Hematopoietic multipotent progenitor cell treated with erythropoietin and hydrocortisone succinate and interleukin-3 and kit ligand, for 8 days (in vitro differentiated cells): ENCODE measurements around the gene GATA5.

ENCODE experiments used
- DNase-seq: peaks from one replicate; pipeline ENCODE4 v3.0.0-alpha.2; 2015

The GATA5 gene

GRCh38 chr20:62503401-62504178 is 27.8 kb upstream of the GATA5 start:
- peak; percentile 87 for DNase-seq

GRCh38 chr20:62502496-62503095 is 26.8 kb upstream of the GATA5 start:
- no peak for DNase-seq

GRCh38 chr20:62501801-62502495 is 26.2 kb upstream of the GATA5 start:
- peak; percentile 88 for DNase-seq

GRCh38 chr20:62500237-62500864 is 24.6 kb upstream of the GATA5 start:
- DNase-seq: peak; percentile 76

- no peak for DNase-seq
These were observed 24.0 kb upstream of the GATA5 start for GRCh38 chr20:62499758-62500236.

GRCh38 chr20:62498874-62499273 is 23.1 kb upstream of the GATA5 start:
- no peak for DNase-seq

- DNase-seq: no peak
These were observed 20.9 kb upstream of the GATA5 start for GRCh38 chr20:62496568-62497218.

GRCh38 chr20:62495749-62496567 is 20.2 kb upstream of the GATA5 start:
- DNase-seq: no peak

GRCh38 chr20:62494980-62495748 is 19.4 kb upstream of the GATA5 start:
- no peak for DNase-seq

GRCh38 chr20:62494537-62494936 is 18.7 kb upstream of the GATA5 start:
- no peak for DNase-seq

GRCh38 chr20:62493886-62494285 is 18.1 kb upstream of the GATA5 start:
- no peak for DNase-seq

GRCh38 chr20:62493253-62493885 is 17.6 kb upstream of the GATA5 start:
- no peak for DNase-seq

- DNase-seq: no peak
These were observed 16.9 kb upstream of the GATA5 start for GRCh38 chr20:62492711-62493110.

GRCh38 chr20:62490783-62491182 is 15.0 kb upstream of the GATA5 start:
- peak; percentile 74 for DNase-seq

GRCh38 chr20:62489932-62490263 is 14.1 kb upstream of the GATA5 start:
- DNase-seq: no peak

- peak; percentile 73 for DNase-seq
These were observed 13.6 kb upstream of the GATA5 start for GRCh38 chr20:62489186-62489931.

GRCh38 chr20:62488470-62488869 is 12.7 kb upstream of the GATA5 start:
- no peak for DNase-seq

- peak; percentile 98 for DNase-seq
These were observed 12.0 kb upstream of the GATA5 start for GRCh38 chr20:62487561-62488354.

- DNase-seq: no peak
These were observed 11.3 kb upstream of the GATA5 start for GRCh38 chr20:62487118-62487517.
